Fibroblast of skin of scalp (primary cell): ENCODE data around the gene CCDC172. TPM values are rescaled to one million over a fixed set of nuclear protein-coding genes. Genes with fewer than 3 reads are reported as not detected.

ENCODE experiments used
- DNase-seq: peaks from one replicate; pipeline ENCODE4 v3.0.0-alpha.2; 2013
- polyA plus RNA-seq, 2 experiments: library from polyadenylated mRNA; unstranded; fragments of 120-200 nt; gene quantifications; one replicate each; pipeline ENCODE4 v1.2.1, GENCODE V29; 2013; ENCODE audit not compliant: insufficient read length in 2 of 2

The CCDC172 gene, protein sequence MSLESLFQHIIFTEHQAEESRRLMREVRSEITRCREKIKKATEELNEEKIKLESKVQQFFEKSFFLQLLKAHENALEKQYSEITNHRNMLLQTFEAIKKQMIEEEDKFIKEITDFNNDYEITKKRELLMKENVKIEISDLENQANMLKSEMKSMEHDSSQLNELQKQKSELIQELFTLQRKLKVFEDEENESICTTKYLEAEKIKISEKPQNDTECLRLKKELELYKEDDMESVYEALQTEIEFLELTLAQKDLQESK
- polyA plus RNA-seq (2013, experiment 1 of 2; ENCODE audit: insufficient read length): not detected
- not detected for polyA plus RNA-seq (2013, experiment 2 of 2; ENCODE audit: insufficient read length)

DNA sequence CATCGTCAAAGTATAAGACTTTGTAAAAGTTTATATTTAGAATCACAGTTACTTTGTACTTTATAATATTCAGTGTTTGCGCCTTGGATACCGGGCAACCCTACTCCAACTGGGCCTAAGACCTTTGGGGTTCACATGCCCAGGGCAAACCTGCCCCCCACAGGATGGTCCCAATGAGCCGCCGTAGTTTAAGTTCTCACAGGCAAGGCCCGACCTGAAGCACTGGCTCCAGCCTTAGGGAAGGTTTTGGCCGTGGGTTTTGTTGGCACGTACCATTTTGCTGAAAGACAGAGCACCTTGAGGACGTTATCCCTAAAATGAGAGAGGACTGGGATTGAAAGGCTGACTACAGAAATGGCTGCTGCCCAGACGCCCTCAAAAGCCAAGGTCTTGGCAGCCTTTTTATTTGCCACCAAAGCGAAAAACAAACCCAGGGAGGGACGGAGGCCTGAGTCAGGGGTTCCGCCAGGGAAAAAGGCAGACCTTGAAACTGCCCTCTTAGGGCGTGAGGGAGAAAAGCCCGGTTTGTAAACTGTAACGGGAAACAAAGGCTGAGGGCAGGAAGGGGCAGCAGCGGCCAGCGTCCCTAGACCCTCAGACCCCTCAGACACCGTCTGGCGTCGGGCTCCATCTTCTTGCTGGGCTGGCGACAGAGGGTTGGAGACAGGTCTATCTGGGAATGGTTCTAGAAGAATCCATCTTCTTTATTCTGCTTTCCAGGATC, at the start of gene CCDC172:
Gene CCDC172, plus strand, starts transcription at position 222 of the 724 bp plus-strand sequence. CDS start 564 bp downstream, outside the sequence.
- DNase-seq: no peak

DNA sequence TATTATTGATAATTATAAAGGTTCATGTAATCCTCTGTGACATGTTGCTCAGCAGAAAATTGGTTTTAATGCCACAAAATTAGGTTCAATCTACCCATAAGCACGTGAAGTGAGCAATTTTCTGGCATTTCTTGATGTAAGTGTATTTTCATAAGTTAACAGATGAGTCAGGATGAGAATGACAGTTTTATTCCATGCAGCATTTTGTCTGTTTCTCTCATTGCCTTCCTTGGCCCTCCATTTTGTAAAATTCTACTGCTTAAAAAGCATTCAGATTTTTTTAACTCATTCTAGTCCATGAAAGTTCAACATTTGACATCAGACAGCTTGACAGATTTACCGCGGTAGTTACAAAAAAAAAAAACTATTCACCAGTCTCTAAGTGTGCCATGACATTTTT, 47.3 kb upstream of the CCDC172 start:
- no peak for DNase-seq

DNA sequence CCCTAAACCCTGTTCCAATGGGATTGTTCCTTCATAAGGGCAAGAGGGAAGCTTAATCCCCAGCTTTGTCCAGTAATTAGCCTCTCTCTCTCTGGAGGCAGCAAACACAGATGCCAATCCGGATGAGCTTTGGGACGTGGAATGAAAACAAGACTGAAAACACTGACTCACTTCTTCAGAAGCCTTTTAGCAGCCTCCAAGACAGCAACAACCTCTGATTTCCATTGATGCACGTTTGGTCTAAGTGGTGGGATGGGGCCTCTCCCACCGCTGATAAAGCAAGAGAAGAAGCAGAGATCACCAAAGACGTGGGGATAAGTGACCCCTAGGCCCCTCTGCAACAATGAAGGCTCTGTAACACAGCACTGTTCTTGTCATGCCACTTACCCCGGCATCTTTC, 45.4 kb upstream of the CCDC172 start:
- DNase-seq: peak; percentile 78

DNA sequence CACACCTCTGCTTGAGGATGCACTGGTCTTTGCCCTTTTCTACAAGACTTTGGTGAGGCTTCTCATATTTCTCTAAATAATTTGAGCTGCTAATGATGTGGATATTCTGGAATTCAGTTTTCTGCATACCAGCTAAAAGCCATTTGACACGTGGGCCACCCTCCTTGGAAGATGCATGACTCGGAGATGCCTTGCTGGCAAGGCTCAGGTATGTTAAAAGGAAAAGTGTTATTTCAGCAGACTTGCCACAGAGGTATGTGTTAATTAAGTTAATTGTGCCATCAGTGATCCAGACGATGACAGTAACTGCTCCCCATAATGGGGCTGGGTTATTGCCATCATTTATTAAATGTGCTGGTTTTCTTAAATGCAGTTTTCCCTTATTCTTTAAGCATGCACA, 42.5 kb upstream of the CCDC172 start:
- peak; percentile 54 for DNase-seq

DNA sequence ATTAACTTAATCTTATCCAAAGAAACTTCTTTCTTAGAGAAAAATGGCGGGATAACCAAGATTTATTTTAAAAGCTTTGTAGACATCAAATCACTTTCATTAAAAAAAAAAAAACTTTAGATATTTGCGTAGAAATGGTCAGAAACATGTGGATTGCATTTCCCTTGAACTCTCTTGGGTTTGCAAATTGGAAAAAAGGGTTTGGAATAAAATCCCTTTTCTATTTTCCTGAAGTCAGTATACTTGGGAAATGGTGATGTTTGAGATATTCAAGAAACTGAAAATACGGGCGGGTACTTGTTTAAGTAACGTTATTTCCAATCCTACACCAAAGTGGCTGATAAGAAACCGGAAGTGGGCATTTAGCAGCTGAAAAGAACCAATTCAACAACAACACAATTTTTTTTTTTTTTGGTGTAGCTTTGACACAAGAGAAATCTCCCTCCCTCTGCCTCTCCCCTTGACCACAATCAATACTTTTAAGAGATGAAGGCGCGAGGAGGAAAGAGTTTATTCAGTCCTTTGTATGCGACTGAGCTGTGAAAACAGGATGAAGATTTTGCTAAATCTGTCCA, 37.5 kb upstream of the CCDC172 start:
- no peak for DNase-seq

GRCh38 chr10:116287906-116288501, 36.2 kb upstream of the CCDC172 start:
- DNase-seq: peak; percentile 69

GRCh38 chr10:116289652-116290051, 34.6 kb upstream of the CCDC172 start:
- DNase-seq: no peak

GRCh38 chr10:116292493-116292892, 31.8 kb upstream of the CCDC172 start:
- DNase-seq: no peak

GRCh38 chr10:116296291-116296721, 27.9 kb upstream of the CCDC172 start:
- DNase-seq: no peak

DNA sequence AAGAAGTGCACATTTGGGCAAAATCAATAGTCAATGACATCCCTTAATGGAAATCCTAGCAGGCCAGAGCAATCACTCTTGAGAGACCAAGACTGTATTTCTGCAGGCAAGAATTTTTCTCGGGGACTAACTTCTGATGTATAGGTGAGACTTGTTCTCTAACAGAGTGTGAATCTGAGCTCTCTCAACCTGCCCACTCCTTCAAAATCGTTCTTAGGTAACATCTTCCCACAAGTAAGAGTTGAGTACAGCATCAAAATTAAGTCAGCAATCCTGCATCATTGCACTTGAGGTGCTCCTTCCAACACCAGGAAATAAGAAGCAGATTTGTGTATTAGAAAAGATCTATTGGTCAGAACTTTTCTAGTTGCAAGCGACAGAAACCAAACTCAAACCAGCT, 25.7 kb upstream of the CCDC172 start:
- no peak for DNase-seq

- peak; percentile 33 for DNase-seq
Observed at GRCh38 chr10:116300542-116300941, 23.7 kb upstream of the CCDC172 start.

DNA sequence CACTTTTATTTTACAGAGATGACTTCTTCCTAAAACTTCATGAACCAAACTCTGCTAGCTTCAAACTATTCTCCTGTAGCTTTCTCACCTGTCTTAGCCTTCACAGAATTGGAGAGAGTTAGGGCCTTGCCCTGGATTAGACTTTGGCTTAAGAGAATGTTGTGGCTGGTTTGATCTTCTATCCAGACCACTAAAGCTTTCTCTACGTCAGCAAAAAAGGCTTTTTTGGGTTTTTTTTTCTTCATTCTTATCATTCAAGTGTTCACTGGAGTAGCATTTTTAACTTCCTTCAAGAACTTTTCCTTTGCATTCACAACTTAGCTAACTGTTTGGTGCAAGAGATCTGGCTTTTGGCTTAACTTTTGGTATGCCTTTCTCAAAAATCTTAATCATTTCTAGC, 19.3 kb upstream of the CCDC172 start:
- DNase-seq: no peak

GRCh38 chr10:116306847-116307246, 17.4 kb upstream of the CCDC172 start:
- peak; percentile 3 for DNase-seq

DNA sequence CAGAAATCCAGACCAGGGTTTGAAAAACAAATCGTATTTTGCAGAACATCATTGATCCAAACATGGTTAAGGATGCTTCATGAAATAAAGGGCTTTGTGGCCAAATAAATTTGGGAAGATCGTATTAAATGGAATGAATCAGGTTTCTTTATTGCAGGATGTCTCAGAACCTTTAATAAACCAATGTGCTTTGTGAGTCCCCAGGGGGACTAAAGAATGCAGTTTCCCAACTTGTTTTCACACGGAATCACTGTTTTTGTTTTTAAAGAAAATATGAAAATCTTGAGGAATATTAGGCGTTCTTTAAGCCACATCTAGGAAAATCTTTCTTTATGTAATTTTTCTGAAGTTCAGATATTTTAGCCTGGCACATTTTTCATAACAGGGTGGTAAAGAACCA, 16.8 kb upstream of the CCDC172 start:
- peak; percentile 37 for DNase-seq

GRCh38 chr10:116311016-116311415, 13.2 kb upstream of the CCDC172 start:
- no peak for DNase-seq

GRCh38 chr10:116311706-116312490, 12.3 kb upstream of the CCDC172 start:
- DNase-seq: peak; percentile 35

DNA sequence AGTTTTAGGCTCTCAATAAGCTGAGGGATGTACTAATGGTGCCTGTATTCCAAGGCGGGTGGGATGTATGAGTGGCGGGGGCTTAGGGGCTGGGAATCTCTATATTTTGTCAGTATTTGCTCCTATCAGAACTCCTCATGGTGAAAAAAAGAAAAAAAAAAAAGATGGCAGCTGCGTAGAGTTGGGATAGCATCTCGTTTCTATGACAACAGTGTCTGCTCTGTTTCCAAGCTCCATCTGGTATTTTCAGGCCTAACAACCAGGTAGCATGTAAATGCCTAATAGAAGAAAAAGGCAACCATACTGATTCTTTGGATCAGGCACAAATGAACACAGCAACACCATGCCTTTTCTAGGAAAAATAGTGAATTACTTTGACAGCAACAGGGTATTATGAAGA, 11.7 kb upstream of the CCDC172 start:
- DNase-seq: no peak

DNA sequence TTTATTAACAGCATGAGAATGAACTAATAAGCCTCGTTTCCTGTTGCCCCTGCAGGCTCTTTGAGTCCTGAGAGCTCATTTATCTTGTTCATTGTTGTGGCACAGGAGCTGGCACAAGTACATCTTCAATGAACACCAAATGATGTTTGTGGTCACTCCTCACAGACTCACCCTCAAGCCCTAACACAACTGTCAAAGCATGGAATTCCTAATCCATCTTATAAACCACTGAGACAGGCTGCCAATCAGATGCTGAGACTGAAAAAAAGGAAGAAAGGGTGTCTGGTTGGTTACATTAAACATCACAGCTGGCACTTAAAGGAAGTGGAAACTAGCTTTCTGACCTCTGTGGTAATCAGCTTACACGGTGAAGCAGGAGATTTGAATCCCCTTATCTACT, 7.7 kb upstream of the CCDC172 start:
- DNase-seq: no peak

DNA sequence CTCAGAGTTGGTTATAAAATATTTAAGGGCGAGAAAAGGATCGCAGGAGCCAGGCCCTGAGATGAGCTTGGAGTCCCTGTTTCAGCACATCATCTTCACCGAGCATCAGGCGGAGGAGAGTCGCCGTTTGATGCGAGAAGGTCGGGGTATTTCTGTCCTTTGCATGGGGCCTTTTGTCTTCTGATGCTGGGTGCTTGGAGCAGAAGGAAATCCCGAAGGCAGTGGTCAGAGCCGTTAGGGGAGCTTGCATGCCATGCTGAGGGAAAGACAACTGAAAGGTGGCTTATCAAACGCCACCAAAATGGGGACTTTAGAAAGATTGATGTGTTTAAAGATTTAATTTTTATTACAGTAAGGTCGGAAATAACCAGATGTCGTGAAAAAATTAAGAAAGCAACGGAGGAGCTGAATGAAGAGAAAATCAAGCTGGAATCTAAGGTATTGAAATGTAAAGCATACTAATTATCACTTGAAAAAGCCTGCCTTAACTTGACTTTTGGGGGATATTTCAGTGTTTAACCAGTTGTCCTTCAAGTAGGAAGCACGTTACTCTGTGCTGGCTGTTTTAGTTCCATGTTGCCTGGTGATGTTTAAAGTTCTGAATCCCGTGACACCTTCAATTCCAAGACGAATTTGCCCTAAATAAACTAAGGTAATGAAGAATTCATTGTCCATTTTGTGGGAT, 845 bp downstream of the CCDC172 start:
- no peak for DNase-seq

DNA sequence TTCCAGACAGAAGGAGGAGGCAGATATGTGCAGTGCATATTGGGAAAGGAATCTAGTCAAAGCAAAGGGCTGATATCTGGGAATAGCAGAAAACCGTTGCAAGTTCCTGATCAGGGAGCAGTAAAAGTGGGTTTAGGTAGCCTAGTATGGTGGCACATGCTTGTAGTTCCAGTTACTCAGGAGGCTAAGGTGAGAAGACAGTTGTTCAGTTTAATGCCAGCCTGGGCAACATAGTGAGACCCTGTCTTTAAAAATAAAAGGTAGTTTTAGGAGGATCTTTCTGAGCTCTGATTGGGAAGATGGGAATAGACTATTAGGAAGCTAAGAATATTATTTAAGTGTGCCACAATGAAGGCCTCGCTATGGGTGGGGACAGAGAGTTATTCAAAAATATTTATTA, 1.7 kb downstream of the CCDC172 start:
- DNase-seq: no peak

DNA sequence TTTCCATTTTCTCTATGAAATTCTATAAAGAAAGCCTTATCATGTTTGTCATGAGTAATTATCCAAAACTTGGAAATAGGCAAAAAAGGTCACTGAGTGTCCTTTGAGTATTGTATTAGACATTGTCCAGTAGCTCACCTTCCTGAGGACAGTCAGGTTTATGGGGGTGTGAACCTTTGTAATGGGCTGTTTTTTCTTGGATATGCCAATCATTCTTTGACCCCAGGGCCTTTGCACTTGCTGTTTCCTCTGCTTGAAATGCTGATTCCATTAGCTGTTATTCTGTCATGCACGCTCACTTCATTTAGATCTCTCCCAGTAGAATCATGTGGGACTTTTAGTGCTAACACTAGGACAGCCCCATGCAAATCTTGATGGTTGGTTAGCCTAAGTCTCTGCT, 4.9 kb downstream of the CCDC172 start:
- DNase-seq: no peak

- DNase-seq: no peak
Observed at GRCh38 chr10:116331815-116332214, 7.6 kb downstream of the CCDC172 start.
